HL-60 (cell line): ENCODE measurements around the gene A1CF.
"Not testable (repeated sequence)": the region's sequence is repeated elsewhere in the genome, so short reads cannot be mapped to it uniquely, and the experiment has no call there.

Experiments used
- CTCF ChIP-seq: IDR thresholded peaks from one replicate; pipeline ENCODE4 v1.5.1; 2011; ENCODE audit warnings: low read length, control low read depth, inconsistent platforms; ENCODE audit not compliant: insufficient read depth
- GABPA ChIP-seq: IDR thresholded peaks from 2 replicates; pipeline ENCODE4 v1.6.1; 2012; ENCODE audit warnings: low read depth
- POLR2AphosphoS5 ChIP-seq: IDR thresholded peaks from 2 replicates; pipeline ENCODE4 v1.6.1; 2012; ENCODE audit warnings: low read depth
- REST ChIP-seq: IDR thresholded peaks from 2 replicates; pipeline ENCODE4 v1.6.1; 2012; ENCODE audit warnings: low read depth; ENCODE audit not compliant: insufficient replicate concordance
- SPI1 ChIP-seq: IDR thresholded peaks from 2 replicates; pipeline ENCODE4 v1.6.1; 2012; ENCODE audit warnings: low read depth, mild to moderate bottlenecking, borderline replicate concordance

- not testable (repeated sequence) for TF ChIP-seq CTCF, SPI1, GABPA, POLR2AphosphoS5, REST
Observed at GRCh38 chr10:50787962-50788361, 97.5 kb downstream of the A1CF start.
